GM23248 (cell line): Measurements from ENCODE around the gene RSPH3. TPM values are rescaled to one million over a fixed set of nuclear protein-coding genes. Genes with fewer than 3 reads are reported as not detected.

Experiments used
- DNase-seq: peaks from one replicate; pipeline ENCODE4 v3.0.0-alpha.2; 2015
- H2AFZ ChIP-seq: fragments of 200-600 bp; sonication (generic); 2 replicates; pipeline ENCODE4 v1.6.1; 2016; ENCODE audit warnings: antibody characterized with exemption
- H3F3A ChIP-seq: fragments of 200-600 bp; sonication (generic); 2 replicates; pipeline ENCODE4 v1.6.1; 2016; ENCODE audit warnings: mild to moderate bottlenecking, antibody characterized with exemption, mixed run types; ENCODE audit not compliant: insufficient read depth
- H3K27ac ChIP-seq: fragments of 200-600 bp; sonication (generic); 2 replicates; pipeline ENCODE4 v1.5.1; 2016; ENCODE audit warnings: mild to moderate bottlenecking
- H3K27me3 ChIP-seq: fragments of 200-600 bp; sonication (generic); replicated peaks from 2 replicates; pipeline ENCODE4 v1.6.1; 2016; ENCODE audit warnings: mild to moderate bottlenecking; ENCODE audit not compliant: insufficient read depth
- H3K36me3 ChIP-seq: fragments of 200-600 bp; sonication (generic); 2 replicates; pipeline ENCODE4 v1.6.1; 2016; ENCODE audit warnings: low read depth, mild to moderate bottlenecking
- H3K4me1 ChIP-seq: fragments of 200-600 bp; sonication (generic); 2 replicates; pipeline ENCODE4 v1.6.1; 2016; ENCODE audit warnings: mild to moderate bottlenecking; ENCODE audit not compliant: insufficient read depth
- H3K4me2 ChIP-seq: fragments of 200-600 bp; sonication (generic); one replicate; pipeline ENCODE4 v1.6.1; 2016; ENCODE audit warnings: mild to moderate bottlenecking; ENCODE audit not compliant: unreplicated experiment
- H3K4me3 ChIP-seq: fragments of 200-600 bp; sonication (generic); 2 replicates; pipeline ENCODE4 v1.5.1; 2016; ENCODE audit warnings: mild to moderate bottlenecking
- H3K79me2 ChIP-seq: fragments of 200-600 bp; sonication (generic); 2 replicates; pipeline ENCODE4 v1.6.1; 2016; ENCODE audit warnings: mild to moderate bottlenecking; ENCODE audit not compliant: insufficient read depth
- H3K9ac ChIP-seq: fragments of 200-600 bp; sonication (generic); 2 replicates; pipeline ENCODE4 v1.6.1; 2016; ENCODE audit warnings: mild to moderate bottlenecking
- H3K9me2 ChIP-seq: fragments of 200-600 bp; sonication (generic); 2 replicates; pipeline ENCODE4 v1.6.1; 2016; ENCODE audit warnings: mixed run types, mild to moderate bottlenecking, moderate library complexity; ENCODE audit not compliant: insufficient read depth
- H3K9me3 ChIP-seq: fragments of 200-600 bp; sonication (generic); one replicate; pipeline ENCODE4 v1.6.1; 2017; ENCODE audit warnings: low read depth
- H4K20me1 ChIP-seq: fragments of 200-600 bp; sonication (generic); 2 replicates; pipeline ENCODE4 v1.6.0; 2016; ENCODE audit not compliant: insufficient read depth
- EZH2 ChIP-seq: fragments of 200-600 bp; sonication (generic); IDR thresholded peaks from 2 replicates; pipeline ENCODE4 v1.6.1; 2018; ENCODE audit warnings: antibody characterized with exemption, mild to moderate bottlenecking; ENCODE audit not compliant: insufficient read depth, poor library complexity, severe bottlenecking
- EZH2phosphoT487 ChIP-seq: fragments of 200-600 bp; sonication (generic); IDR thresholded peaks from 2 replicates; pipeline ENCODE4 v1.6.1; 2018; ENCODE audit warnings: antibody characterized with exemption, moderate library complexity, mild to moderate bottlenecking, low read depth; ENCODE audit not compliant: insufficient read depth
- WGBS, 2 experiments: methylation state at CpG; one replicate each; pipeline ENCODE4 v1.1.6; 2015 to 2017; ENCODE audit warnings: low lambda C conversion rate in 2 of 2, low coverage in 1 of 2; ENCODE audit errors: missing lambda C conversion rate in 2 of 2; 5-methylcytosine and 5-hydroxymethylcytosine counted together
- in situ Hi-C: fragments of 300-500 bp; cut with MboI; formaldehyde crosslinking; loops from 2 replicates; pipeline ENCODE4 v1.15.0; 2020
- polyA plus RNA-seq: library from polyadenylated mRNA; unstranded; fragments of >200 nt; fragmentation: Nextera tagmentation; extraction: Ambion mirVana; gene quantifications from 2 replicates; pipeline ENCODE4 v1.2.1, GENCODE V29; 2016
- total RNA-seq: library from RNA; depleted of rRNA; stranded (reverse); fragments of >200 nt; shearing (Covaris generic); gene quantifications from 2 replicates; pipeline ENCODE4 v1.2.3, GENCODE V29; 2014

The RSPH3 gene
- total and polyA plus RNA-seq, 2 experiments from 2014 or later = 7.2 to 15.1 TPM

- in situ Hi-C loops = loop anchor here (25.0 kb wide), 1 partner anchor 251 kb away; no protein-coding TSS in a partner anchor
- H3K9me3 ChIP-seq = no peaks in the 10 kb centered on the region
- peak; percentile 13 for DNase-seq
- no peak overlapping the region for H3K9ac ChIP-seq
- no peak for TF ChIP-seq EZH2
- no peak for TF ChIP-seq EZH2phosphoT487
- no peaks in the 10 kb centered on the region for H3K27me3 ChIP-seq
- H3K4me2 ChIP-seq = no peak overlapping the region
- no peaks in the 10 kb centered on the region for H3F3A ChIP-seq
- 0 out of 2 replicates have a peak, but pooled peaks cover 3% of the 10 kb centered on the region for H3K9me2 ChIP-seq
- H2AFZ ChIP-seq = no peak overlapping the region
- no peak overlapping the region for H3K4me3 ChIP-seq
- no peaks in the 10 kb centered on the region for H3K79me2 ChIP-seq
- H3K4me1 ChIP-seq = no peaks in the 10 kb centered on the region
- H3K36me3 ChIP-seq = 0 out of 2 replicates have a peak, but pooled peaks cover 7% of the 10 kb centered on the region
- no peak overlapping the region for H3K27ac ChIP-seq
- no peaks in the 10 kb centered on the region for H4K20me1 ChIP-seq
Observed at GRCh38 chr6:158963020-158963808, 36.8 kb downstream of the RSPH3 start.

GRCh38 chr6:158962371-158962770 lies 37.6 kb downstream of the RSPH3 start:
- Histone ChIP-seq H3K79me2 (no peaks in the 10 kb centered on the region), H4K20me1 (no peaks in the 10 kb centered on the region), H3K9me3 (no peaks in the 10 kb centered on the region), H3K9ac (no peak overlapping the region), H3K4me3 (no peak overlapping the region), H3K4me1 (no peaks in the 10 kb centered on the region), H3K9me2 (0 out of 2 replicates have a peak, but pooled peaks cover 3% of the 10 kb centered on the region), H3F3A (no peaks in the 10 kb centered on the region), H3K27me3 (no peaks in the 10 kb centered on the region), H3K27ac (no peak overlapping the region), H3K36me3 (0 out of 2 replicates have a peak, but pooled peaks cover 7% of the 10 kb centered on the region), H2AFZ (no peak overlapping the region), H3K4me2 (no peak overlapping the region)
- WGBS, 2 experiments = 36 to 42% methylated on average over 3 of the region's 3 CpGs
- peak; percentile 25 for DNase-seq
- no peak for TF ChIP-seq EZH2phosphoT487
- no peak for TF ChIP-seq EZH2
- in situ Hi-C loops = loop anchor here (25.0 kb wide), 1 partner anchor 250 kb away; no protein-coding TSS in a partner anchor

- H3K27me3 ChIP-seq = no peaks in the 10 kb centered on the region
- no peaks in the 10 kb centered on the region for H3F3A ChIP-seq
- in situ Hi-C loops = loop anchor here (25.0 kb wide), 1 partner anchor 248 kb away; no protein-coding TSS in a partner anchor
- no peak overlapping the region for H3K9ac ChIP-seq
- H3K9me3 ChIP-seq = no peaks in the 10 kb centered on the region
- no peak for DNase-seq
- H3K27ac ChIP-seq = no peak overlapping the region
- 92 to 96% methylated on average over 2 of the region's 2 CpGs for WGBS, 2 experiments
- no peaks in the 10 kb centered on the region for H3K4me1 ChIP-seq
- no peak overlapping the region for H2AFZ ChIP-seq
- no peak overlapping the region for H3K4me3 ChIP-seq
- 0 out of 2 replicates have a peak, but pooled peaks cover 3% of the 10 kb centered on the region for H3K9me2 ChIP-seq
- H3K79me2 ChIP-seq = no peaks in the 10 kb centered on the region
- TF ChIP-seq EZH2 (no peak), EZH2phosphoT487 (no peak)
- no peaks in the 10 kb centered on the region for H4K20me1 ChIP-seq
- H3K4me2 ChIP-seq = no peak overlapping the region
- no peaks in the 10 kb centered on the region for H3K36me3 ChIP-seq
Observed at GRCh38 chr6:158960026-158960425, 40.0 kb downstream of the RSPH3 start.

- Histone ChIP-seq H3K4me1 (no peaks in the 10 kb centered on the region), H4K20me1 (no peaks in the 10 kb centered on the region), H3F3A (no peaks in the 10 kb centered on the region), H3K36me3 (no peaks in the 10 kb centered on the region), H3K9me2 (0 out of 2 replicates have a peak, but pooled peaks cover 3% of the 10 kb centered on the region), H3K27ac (no peak overlapping the region), H3K27me3 (no peaks in the 10 kb centered on the region), H3K9me3 (no peaks in the 10 kb centered on the region), H3K4me3 (no peak overlapping the region), H3K9ac (no peak overlapping the region), H2AFZ (no peak overlapping the region), H3K79me2 (no peaks in the 10 kb centered on the region), H3K4me2 (no peak overlapping the region)
- DNase-seq = no peak
- in situ Hi-C loops = loop anchor here (25.0 kb wide), 1 partner anchor 247 kb away; no protein-coding TSS in a partner anchor
- no peak for TF ChIP-seq EZH2phosphoT487
- TF ChIP-seq EZH2 = no peak
- WGBS, 2 experiments = 86 to 96% methylated on average over 4 of the region's 4 CpGs
Observed at GRCh38 chr6:158959552-158959951, 40.5 kb downstream of the RSPH3 start.
